Head of caudate nucleus (tissue), 42 donors: ENCODE measurements around the gene KHDC3L.
"Not testable (repeated sequence)": the region's sequence is repeated elsewhere in the genome, so short reads cannot be mapped to it uniquely, and the experiment has no call there.

Source experiments
- DNase-seq, 42 donors: peaks; one replicate each; pipeline versions ENCODE4 v3.0.0 to v3.0.0-alpha.2; 2020 to 2021; ENCODE audit warnings: mixed read lengths in 7 of 42
- intact Hi-C: fragments of 100-400 bp; cut with DNase I; formaldehyde crosslinking; loops from one replicate; pipeline ENCODE4 v1.15.0; 2022

KHDC3L gene

DNA sequence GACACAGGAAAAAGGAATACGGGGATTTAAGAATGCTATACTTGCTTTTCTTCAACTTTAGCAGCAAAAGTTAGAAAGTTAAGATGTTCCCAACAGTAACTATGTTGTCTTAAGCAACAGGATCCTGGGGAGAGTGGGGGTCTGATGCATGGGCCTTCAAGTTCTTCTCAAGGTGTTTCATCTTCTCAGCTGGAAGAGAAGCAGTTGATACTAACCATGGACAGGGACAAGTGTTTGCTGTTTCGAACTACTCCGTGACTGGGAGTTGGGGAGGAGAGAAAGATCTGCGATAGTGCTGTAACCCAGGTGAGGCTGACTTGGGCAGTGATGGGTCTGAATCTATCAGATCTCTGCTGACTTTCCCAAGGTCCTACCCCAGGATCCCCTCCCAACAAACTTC lies 6.2 kb downstream of the KHDC3L start:
- no peak for DNase-seq
- intact Hi-C loops: no loop called here

DNA sequence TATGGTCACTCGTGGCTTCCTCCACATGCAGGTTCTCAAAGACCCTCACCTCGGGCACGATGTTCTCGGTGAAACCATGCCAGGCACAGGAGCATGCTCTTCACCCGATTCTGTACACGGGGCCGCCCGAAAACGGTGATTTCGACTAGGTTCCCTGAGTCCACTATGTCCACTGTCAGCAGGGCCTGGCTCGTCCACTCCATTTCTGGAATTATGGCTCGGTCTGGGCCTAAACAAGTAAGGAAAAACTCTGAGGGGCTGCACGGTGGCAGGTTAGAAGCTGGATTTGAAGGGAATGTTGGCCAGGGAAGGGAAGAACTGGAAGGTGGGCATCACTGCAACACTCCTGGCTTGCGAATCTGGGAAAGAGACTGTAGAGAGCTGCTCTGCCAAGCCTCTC lies 6.7 kb downstream of the KHDC3L start:
- intact Hi-C loops: no loop called here
- DNase-seq: no peak

DNA sequence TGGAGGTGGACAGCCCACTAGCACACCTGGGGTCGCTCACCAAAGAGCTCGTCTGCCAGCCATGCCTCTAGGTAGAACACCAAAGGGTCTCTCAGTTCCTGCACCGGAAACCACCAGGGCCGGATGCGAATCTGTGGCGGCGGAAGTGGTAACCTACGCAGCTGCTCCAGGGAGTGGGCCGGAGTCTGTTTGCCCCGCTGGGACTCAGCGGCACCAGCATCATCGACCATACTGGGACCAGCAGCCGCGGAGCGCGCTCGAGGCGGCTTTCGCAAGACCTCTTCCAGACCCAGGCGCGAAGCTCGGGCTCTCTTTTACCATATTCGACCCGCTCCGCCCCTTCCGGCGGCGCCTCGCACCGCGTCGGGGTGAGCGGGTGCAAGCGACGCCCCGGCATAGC lies 7.1 kb downstream of the KHDC3L start, which contains the start of gene OOEP:
Gene OOEP (minus strand): TSS at position 335 of the 400 bp plus-strand sequence. CDS start 105 bp downstream, at position 230.
- intact Hi-C loops: no loop called here
- DNase-seq: no peak

DNA sequence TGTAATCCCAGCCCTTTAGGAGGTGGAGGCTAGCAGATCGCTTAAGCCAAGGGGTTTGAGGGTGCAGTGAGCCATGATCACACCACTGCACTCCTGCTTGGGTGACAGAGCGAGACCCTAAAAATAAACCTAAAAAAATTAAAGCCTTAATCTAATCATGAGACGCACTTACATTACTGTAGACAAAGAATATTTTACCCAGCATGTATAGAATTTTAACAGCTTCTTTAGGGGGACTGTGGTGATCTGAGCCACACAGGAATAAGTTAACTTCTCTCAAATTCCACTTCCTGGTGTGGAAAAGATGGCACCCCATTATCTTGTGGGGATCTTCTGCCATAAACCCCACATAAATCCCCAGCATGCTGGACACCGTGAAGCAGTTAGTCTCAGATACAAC lies 9.5 kb downstream of the KHDC3L start:
- intact Hi-C loops: no loop called here
- DNase-seq: no peak

DNA sequence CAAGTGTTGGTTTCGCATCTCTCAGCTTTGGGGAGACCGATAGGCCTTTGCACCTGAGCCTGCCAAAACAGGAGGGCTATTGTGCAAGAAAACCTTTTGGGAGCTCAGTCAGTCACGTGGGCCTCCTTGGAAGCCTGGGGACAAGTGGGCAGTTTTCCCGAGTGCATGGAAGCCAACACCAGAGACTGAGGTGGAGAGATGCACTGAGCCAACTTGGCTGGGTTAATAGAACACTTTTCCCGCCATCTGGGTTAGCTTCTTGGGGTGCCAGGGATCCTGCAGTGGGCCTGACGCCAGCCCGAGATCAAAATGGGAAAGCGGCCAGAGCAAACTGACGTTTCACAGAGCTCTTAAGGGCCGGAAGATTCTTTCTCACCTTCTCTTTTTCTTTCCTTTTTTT lies 10.1 kb downstream of the KHDC3L start:
- DNase-seq: peak in 13 of 42 donors; percentile 7 to 62 (median 24)
- intact Hi-C loops: no loop called here

DNA sequence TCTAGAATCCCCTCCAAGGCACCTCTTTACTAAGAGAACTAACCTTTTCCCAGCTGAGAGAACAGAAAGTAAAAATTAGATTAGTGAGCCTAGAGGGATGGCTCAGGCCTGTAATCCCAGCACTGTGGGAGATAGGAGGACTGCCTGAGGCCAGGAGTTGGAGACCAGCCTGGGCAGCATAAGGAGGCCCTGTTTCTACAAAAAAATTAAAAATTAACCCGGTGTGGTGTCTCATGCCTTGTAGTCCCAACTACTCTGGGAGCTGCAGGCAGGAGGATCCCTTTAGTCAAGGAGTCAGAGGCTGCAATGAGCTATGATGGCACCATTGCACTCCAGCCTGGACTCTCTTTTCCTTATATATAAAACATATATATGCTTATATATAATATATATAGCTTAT lies 12.8 kb downstream of the KHDC3L start:
- DNase-seq: no peak
- intact Hi-C loops: no loop called here

DNA sequence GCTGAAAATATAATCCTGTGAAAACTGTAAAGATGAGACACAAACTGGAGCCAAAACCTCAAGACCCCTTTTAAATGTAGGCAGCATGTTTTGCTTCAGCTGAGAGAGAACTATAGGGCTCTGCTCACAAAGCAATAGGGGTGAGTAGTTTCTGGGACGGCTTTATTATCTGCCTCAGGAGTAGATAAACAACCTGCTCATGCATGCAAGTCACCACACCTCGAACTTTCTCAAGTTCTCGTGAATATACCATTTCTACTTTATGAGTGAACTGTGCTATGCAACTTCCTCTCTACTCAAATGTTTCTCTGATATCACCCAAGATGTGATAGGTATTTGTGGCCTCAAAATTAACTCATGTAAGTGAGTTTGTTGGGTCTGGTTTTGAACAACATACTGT lies 14.8 kb downstream of the KHDC3L start:
- DNase-seq: no peak
- intact Hi-C loops: no loop called here

DNA sequence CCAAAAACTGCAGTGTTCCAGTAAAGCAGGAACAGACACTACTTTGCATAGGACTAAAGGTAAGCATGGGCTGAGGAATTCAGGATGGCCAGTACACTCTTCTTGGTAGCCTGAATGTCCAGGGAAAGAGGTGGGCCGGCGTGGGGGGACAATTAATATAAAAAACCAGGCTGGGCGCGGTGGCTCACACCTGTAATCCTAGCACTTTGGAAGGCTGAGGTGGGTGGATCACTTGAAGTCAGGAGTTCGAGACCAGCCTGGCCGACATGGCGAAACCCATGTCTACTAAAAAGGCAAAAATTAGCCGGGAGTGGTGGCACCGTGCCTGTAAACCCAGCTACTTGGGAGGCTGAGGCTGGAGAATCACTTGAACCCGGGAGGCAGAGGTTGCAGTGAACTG lies 19.1 kb downstream of the KHDC3L start:
- intact Hi-C loops, DNase-seq: not testable (repeated sequence)

DNA sequence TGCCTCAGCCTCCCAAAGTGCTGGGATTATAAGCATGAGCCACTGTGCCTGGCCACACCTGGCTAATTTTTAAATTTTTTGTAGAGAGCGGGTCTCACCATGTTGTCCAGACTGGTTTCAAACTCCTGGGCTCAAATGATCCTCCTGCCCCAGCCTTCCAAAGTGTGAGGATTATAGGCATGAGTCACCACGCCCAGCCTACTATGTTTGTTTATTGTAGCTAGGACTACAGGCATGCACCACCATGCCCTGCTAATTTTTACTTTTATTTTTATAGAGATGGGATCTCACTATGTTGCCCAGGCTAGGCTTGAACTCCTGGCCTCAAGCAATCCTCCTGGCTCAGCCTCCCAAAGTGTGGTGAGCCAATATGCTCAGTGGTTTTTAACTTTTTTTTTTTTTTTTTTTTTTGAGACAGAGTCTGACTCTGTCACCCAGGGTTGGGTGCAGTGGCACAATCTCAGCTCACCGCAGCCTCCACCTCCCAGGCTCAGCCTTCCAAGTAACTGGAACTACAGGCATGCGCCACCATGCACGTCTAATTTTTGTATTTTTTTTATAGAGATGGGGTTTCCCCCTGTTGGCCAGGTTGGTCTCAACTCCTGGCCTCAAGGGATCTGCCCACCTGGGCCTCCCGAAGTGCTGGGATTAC lies 20.1 kb downstream of the KHDC3L start:
- intact Hi-C loops: no loop called here
- DNase-seq: no peak

DNA sequence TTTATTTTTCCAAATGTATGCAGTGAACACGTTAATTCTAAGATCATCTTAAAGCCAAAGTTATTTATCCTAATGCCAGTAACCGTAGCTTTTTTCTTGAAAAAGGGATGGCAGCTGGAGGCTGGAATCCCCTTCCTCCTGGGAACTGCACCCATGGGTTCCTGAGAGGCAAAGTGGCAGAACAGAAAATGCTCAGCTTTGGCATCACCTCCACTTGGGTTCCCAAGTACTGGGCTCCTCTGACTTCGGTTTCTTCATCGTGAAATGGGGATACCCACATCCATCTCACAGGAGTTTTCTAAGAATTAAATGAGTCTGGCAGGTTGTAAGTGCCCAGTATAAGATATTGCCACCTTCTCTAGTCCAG lies 26.0 kb downstream of the KHDC3L start:
- no peak for DNase-seq
- intact Hi-C loops: no loop called here

DNA sequence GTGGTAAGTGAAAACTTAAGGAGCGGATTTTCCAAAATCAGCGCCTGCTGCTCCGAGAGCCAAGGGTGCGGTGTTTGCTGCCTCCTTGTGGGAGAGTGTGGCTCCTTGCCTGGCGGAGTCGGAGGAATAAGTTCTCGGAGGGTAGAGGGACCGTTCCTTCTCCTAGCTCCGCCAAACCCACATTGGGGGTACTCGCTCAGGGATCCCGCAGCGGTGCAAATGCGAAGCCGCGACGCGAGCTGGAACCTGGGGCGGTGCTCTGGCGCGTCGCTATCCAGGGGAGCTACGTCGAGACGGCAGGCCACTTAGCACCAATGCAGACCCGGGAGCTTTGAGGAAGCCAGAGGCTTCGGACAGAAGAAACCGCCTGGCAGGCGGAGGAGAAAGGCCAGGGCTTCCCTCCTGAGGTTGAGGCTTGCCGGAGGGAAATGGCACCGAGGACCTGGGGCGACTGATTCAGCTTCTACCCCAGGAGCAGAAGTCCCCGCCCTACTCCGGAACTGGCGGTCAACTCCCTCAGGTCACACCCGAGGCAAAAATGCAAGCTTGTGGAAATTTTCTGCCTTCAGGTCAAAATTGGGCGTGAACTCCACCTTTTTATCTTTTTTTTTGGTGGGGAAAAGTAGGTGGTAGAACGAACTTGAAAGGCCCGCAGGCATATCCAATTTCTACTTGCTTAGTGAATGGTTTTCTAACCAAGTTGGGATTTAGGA lies 26.5 kb downstream of the KHDC3L start:
- intact Hi-C loops: no loop called here

DNA sequence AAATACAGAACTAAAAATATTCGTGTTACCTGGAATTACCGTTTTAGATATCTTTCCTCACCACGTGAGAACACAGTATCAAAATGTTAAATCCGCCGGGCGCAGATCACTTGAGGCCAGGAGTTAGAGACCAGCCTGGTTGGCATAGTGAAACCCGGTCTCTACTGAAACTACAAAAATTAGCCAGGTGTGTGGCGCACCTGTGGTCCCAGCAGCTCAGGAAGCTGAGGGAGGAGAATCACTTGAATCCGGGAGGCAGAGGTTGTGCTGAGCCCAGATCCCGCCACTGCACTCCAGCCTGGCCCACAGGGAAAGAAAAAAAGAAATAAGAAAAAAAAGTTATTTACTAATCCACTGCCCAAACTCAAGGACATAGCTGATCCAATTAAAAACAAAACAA lies 27.4 kb downstream of the KHDC3L start:
- intact Hi-C loops: no loop called here
- no peak for DNase-seq

More for the DNA sequence above, 26.5 kb downstream of the KHDC3L start:
- peak; percentile 12 to 83 (median 62) for DNase-seq

DNA sequence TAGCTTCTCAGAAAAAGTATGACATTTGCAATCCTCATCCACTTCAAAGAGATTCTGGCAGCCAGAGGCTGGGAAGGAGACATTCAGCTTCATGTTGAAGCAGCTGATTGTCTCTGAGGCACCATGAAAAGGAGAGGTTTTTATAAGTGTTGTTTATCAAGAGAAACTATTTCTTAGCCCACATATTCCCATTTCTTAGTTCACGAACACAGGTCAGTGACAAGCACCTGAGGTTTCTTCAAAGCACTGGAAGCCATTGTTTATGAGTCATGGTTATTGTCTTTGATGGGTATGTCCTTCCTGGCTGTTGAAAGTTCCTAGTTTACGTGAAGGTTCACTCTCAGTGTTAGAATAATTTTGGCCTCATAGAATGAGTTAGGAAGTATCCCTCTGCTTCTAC lies 29.2 kb downstream of the KHDC3L start:
- intact Hi-C loops: no loop called here
- no peak for DNase-seq

DNA sequence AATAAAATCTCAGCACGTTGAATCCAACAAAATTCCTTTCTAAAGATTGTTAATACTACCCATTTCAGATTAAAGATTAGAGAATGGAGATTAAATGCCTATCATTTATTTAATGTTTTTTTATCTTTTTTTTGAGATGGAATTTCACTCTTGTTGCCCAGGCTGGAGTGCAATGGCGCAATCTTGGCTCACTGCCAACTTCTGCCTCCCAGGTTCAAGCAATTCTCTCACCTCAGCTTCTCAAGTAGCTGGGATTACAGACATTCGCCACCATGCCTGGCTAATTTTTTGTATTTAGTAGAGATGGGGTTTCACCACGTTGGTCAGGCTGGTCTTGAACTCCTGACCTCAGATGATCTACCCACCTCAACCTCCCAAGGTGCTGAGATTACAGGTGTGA lies 29.7 kb downstream of the KHDC3L start:
- intact Hi-C loops, DNase-seq: not testable (repeated sequence)

DNA sequence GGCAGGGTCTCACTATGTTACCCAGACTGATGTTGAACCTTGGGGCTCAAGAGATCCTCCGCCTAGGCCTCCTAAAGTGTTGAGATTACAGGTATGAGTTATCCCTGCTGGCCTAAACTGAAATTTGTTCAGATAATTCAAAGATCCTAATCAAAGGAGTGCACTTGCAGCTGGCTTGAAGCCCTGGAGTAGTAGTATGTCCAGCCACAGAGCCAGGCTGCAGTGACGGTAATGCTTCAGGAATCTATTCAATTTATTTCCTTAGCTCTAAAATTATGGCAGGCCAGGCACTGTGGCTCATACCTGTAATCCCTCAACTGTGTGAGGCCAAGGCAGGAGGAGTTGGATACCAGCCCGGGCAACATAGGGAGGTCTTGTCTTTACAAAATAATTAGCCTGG lies 30.8 kb downstream of the KHDC3L start:
- intact Hi-C loops: no loop called here
- no peak for DNase-seq

DNA sequence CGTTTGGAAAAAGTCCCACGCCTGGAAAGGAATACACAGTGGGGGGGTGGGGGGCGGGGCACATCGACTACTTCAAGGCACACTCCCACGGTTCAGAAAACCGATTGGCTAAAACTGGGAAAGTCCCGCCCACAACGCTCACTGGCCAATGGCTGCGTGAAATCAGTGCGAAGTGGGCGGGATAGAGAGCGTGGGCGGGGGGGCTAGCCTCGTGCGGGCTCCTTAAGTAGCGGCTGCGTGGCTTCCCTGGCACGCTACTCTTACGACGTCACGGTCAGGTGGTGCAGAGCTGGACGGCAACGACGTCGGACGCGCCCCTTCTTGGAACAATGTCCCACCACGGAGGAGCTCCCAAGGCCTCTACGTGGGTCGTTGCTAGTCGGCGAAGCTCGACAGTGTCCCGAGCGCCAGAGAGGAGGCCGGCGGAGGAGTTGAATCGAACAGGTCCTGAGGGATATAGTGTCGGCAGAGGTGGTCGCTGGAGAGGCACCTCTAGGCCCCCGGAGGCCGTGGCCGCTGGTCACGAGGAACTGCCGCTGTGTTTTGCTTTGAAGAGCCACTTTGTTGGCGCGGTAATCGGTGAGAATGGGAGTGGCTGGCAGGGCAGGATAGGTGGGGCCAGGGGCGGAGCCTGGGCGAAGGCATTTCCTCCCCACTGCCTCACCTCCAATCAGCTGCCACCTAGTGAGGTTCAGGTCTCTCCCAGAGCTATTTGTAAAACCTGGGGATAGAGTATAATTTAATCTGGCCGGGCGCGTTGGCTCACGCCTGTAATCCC lies 32.3 kb downstream of the KHDC3L start, which contains the start of gene DDX43:
Gene DDX43 (plus strand): TSS at position 252 of the 778 bp plus-strand sequence. CDS start 78 bp downstream, at position 330.
- intact Hi-C loops: no loop called here
- DNase-seq: peak in 12 of 42 donors; percentile 4 to 58 (median 36)

DNA sequence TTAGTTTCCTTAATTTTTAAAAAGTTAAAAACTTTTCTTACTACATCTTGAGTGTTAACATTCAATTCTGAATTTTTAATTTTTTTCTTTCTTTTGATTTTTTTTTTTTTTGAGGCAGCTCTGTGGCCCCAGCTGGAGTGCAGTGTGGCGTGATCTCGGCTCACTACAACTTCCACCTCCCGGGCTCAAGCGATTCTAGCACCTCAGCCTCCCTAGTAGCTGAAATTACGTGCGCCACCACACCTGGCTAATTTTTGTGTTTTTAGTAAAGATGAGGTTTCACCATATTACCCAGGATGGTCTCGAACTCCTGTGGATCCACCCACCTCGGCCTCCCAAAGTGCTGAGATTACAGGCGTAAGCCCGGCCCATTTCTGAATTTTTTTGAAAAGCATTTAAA lies 33.4 kb downstream of the KHDC3L start:
- no peak for DNase-seq
- intact Hi-C loops: no loop called here

DNA sequence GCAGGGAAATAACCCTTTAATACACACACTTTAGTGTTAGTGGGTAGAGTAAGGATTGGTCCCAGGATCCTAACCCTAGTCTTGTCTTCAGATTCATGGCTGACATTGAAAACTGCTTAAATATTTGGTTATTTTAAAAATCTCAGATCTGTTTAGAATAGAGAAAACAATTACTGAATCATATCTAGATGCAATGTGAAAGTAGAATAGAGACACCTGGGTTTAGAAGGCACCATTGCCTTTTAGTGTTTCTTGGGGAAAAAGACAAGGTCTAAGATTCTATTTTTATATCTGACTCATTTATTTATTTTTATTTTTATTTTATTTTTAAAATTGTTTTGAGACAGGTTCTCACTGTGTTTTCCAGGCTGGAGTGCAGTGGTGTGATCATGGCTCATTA lies 38.2 kb downstream of the KHDC3L start:
- no peak for DNase-seq
- intact Hi-C loops: no loop called here

DNA sequence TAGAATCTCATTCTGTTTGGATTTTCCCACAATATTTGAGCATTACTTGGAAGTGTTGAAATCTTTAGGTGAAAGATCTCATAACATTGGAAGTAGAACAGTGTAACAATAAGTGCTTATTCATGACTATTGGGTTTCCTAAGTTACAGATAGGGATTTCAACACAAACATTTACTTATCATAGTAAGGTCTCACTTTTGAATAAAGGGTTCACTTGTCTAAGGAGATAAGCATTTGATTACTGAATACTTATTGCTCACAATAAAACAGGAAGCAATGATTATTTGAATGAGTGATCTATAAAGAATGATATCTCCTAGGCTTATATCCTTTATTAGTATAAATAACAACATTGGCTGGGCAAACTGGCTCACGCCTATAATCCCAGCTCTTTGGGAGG lies 46.9 kb downstream of the KHDC3L start:
- intact Hi-C loops: no loop called here
- DNase-seq: no peak

DNA sequence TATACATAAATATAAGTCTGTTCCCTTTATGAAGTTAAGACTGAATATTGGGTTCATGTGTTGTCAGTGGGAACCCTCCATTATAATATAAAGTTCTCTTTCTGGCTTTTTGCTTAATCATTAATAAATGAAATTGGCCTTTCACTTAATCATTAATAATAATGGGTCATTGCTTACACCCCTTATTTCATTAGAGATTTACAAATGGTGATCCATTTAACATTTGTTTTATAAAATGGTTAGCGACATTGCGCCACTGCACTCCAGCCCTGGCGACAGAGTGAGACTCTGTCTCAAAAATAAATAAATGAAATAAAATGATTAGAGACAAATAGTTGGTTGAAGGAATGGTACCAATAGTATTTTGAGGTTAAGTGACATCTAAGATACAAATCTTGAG lies 50.6 kb downstream of the KHDC3L start:
- intact Hi-C loops: no loop called here
- DNase-seq: no peak
